H1 (cell line): ENCODE data around the gene TMCO2. TPM values are rescaled to one million over a fixed set of nuclear protein-coding genes. Genes with fewer than 3 reads are reported as not detected.

Source experiments
- CTCF ChIA-PET: fragments of 300-600 bp; sonication (Branson Sonifier 250); formaldehyde crosslinking; loops from one replicate; lab custom pipeline; 2021; ENCODE audit not compliant: partially characterized antibody; lab: Charles Lee
- POLR2A ChIA-PET: fragments of 300-600 bp; sonication (Branson Sonifier 250); formaldehyde crosslinking; loops from one replicate; lab custom pipeline; 2021; ENCODE audit warnings: inconsistent platforms; ENCODE audit not compliant: partially characterized antibody; lab: Charles Lee
- DNase-seq, 2 experiments: peaks; one replicate each; pipeline versions ENCODE4 v3.0.0 to v3.0.0-alpha.2; 2010 to 2022; ENCODE audit warnings: low spot score in 2 of 2, low read depth in 1 of 2, mixed read lengths in 1 of 2
- FAIRE-seq: peaks from 2 replicates; lab custom pipeline; 2011; peaks lifted over from hg19 to GRCh38; lab: Jason Lieb, UNC
- H2AFZ ChIP-seq: 2 replicates; pipeline ENCODE4 v1.8.1; 2012; ENCODE audit warnings: low read length, inconsistent platforms
- H2AK5ac ChIP-seq: 2 replicates; pipeline ENCODE4 v1.6.1; 2013; ENCODE audit warnings: low read depth, low read length
- H2BK120ac ChIP-seq: replicated peaks from 2 replicates; pipeline ENCODE3; 2013; ENCODE audit warnings: low read depth, low read length, inconsistent platforms
- H2BK12ac ChIP-seq: 2 replicates; pipeline ENCODE4 v1.6.1; 2013; ENCODE audit warnings: low read depth, low read length
- H2BK15ac ChIP-seq: 2 replicates; pipeline ENCODE4 v1.6.1; 2013; ENCODE audit warnings: low read length
- H2BK20ac ChIP-seq: 2 replicates; pipeline ENCODE4 v1.6.1; 2013; ENCODE audit warnings: low read length
- H2BK5ac ChIP-seq: 2 replicates; pipeline ENCODE4 v1.6.1; 2013; ENCODE audit warnings: low read depth, low read length
- H3K14ac ChIP-seq: 2 replicates; pipeline ENCODE4 v1.6.1; 2013; ENCODE audit warnings: inconsistent platforms; ENCODE audit not compliant: insufficient read length
- H3K18ac ChIP-seq: 2 replicates; pipeline ENCODE4 v1.6.1; 2013; ENCODE audit warnings: low read length; ENCODE audit errors: extremely low read depth
- H3K23ac ChIP-seq: 2 replicates; pipeline ENCODE4 v1.6.1; 2013; ENCODE audit warnings: inconsistent platforms; ENCODE audit not compliant: insufficient read length
- H3K23me2 ChIP-seq: 2 replicates; pipeline ENCODE4 v1.6.1; 2013; ENCODE audit warnings: low read depth, low read length
- H3K27ac ChIP-seq: 2 replicates; pipeline ENCODE4 v1.6.1; 2011; ENCODE audit warnings: low read depth, low read length, inconsistent platforms
- H3K27me3 ChIP-seq, 4 experiments: replicated peaks in 1 of 4; 1 replicate in 1 of 4; 2 replicates in 3 of 4; pipeline versions ENCODE4 v1.6.1 to v1.8.1; 2011 to 2013; ENCODE audit warnings: low read length in 3 of 4, mild to moderate bottlenecking in 3 of 4, inconsistent platforms in 2 of 4, mixed read lengths in 2 of 4, moderate library complexity in 1 of 4; ENCODE audit not compliant: control insufficient read depth in 3 of 4, insufficient read depth in 3 of 4; ENCODE audit errors: extremely low read depth in 1 of 4
- H3K36me3 ChIP-seq, 4 experiments: 2 replicates each; pipeline versions ENCODE4 v1.6.1 to v1.8.1; 2011 to 2013; ENCODE audit warnings: mild to moderate bottlenecking in 4 of 4, low read length in 3 of 4, moderate library complexity in 2 of 4, control low read depth in 1 of 4, inconsistent platforms in 1 of 4; ENCODE audit not compliant: insufficient read depth in 4 of 4, control insufficient read depth in 2 of 4
- H3K4ac ChIP-seq: replicated peaks from 2 replicates; pipeline ENCODE3; 2013; ENCODE audit warnings: low read length, low read depth, mixed read lengths, inconsistent platforms; ENCODE audit not compliant: insufficient read length
- H3K4me1 ChIP-seq, 4 experiments: replicated peaks in 1 of 4; 1 replicate in 1 of 4; 2 replicates in 3 of 4; pipeline versions ENCODE4 v1.6.1 to v1.8.1; 2011 to 2013; ENCODE audit warnings: low read length in 3 of 4, inconsistent platforms in 2 of 4, mixed read lengths in 1 of 4; ENCODE audit not compliant: insufficient read depth in 4 of 4, control insufficient read depth in 3 of 4
- H3K4me2 ChIP-seq, 2 experiments: 2 replicates each; pipeline versions ENCODE4 v1.6.1 to v1.8.1; 2011 to 2013; ENCODE audit warnings: low read depth in 2 of 2, low read length in 2 of 2, control low read depth in 1 of 2, inconsistent platforms in 1 of 2, mild to moderate bottlenecking in 1 of 2; ENCODE audit not compliant: insufficient read depth in 1 of 2
- H3K4me3 ChIP-seq, 4 experiments: fragments of 200-600, 300-600 bp in 1 of 4; sonication (generic), shearing (Covaris generic), sonication (Bioruptor Twin) in 1 of 4; 2 replicates each; pipeline versions ENCODE4 v1.5.1 to v1.8.1; 2011 to 2016; ENCODE audit warnings: low read length in 4 of 4, low read depth in 3 of 4, control low read depth in 2 of 4, inconsistent platforms in 2 of 4, mild to moderate bottlenecking in 2 of 4, mixed read lengths in 1 of 4, moderate library complexity in 1 of 4; ENCODE audit not compliant: insufficient read depth in 2 of 4; ENCODE audit errors: extremely low read depth in 1 of 4
- H3K56ac ChIP-seq: replicated peaks from 2 replicates; pipeline ENCODE3; 2013; ENCODE audit warnings: low read depth, mild to moderate bottlenecking, mixed read lengths, low read length, inconsistent platforms; ENCODE audit not compliant: insufficient read length
- H3K79me1 ChIP-seq: 2 replicates; pipeline ENCODE4 v1.6.1; 2013; ENCODE audit warnings: low read depth, low read length, control low read depth
- H3K79me2 ChIP-seq, 2 experiments: 2 replicates each; pipeline versions ENCODE4 v1.6.1 to v1.8.1; 2012 to 2013; ENCODE audit warnings: low read length in 2 of 2, mild to moderate bottlenecking in 2 of 2, inconsistent platforms in 1 of 2; ENCODE audit not compliant: insufficient read depth in 2 of 2, control insufficient read depth in 1 of 2
- H3K9ac ChIP-seq, 4 experiments: replicated peaks in 1 of 4; 1 replicate in 1 of 4; 2 replicates in 3 of 4; pipeline versions ENCODE4 v1.6.1 to v1.8.1; 2011 to 2013; ENCODE audit warnings: low read depth in 3 of 4, low read length in 3 of 4, control low read depth in 2 of 4, mild to moderate bottlenecking in 2 of 4, moderate library complexity in 2 of 4, inconsistent platforms in 1 of 4; ENCODE audit errors: extremely low read depth in 1 of 4
- H3K9me3 ChIP-seq, 2 experiments: 2 replicates each; pipeline versions ENCODE4 v1.6.1 to v1.8.1; 2012 to 2013; ENCODE audit warnings: mild to moderate bottlenecking in 2 of 2, moderate library complexity in 2 of 2, control low read depth in 1 of 2, inconsistent platforms in 1 of 2, low read depth in 1 of 2, low read length in 1 of 2, mixed read lengths in 1 of 2; ENCODE audit not compliant: insufficient read depth in 2 of 2
- H4K20me1 ChIP-seq, 2 experiments: replicated peaks in 1 of 2; 2 replicates each; pipeline versions ENCODE3 to v1.8.1; 2011 to 2013; ENCODE audit warnings: inconsistent platforms in 2 of 2, low read length in 2 of 2, mild to moderate bottlenecking in 1 of 2; ENCODE audit not compliant: insufficient read depth in 2 of 2, control insufficient read depth in 1 of 2
- H4K5ac ChIP-seq: 2 replicates; pipeline ENCODE4 v1.6.1; 2013; ENCODE audit warnings: low read length, low read depth, mixed read lengths, inconsistent platforms; ENCODE audit not compliant: insufficient read length
- H4K8ac ChIP-seq: 2 replicates; pipeline ENCODE4 v1.8.0; 2013; ENCODE audit warnings: mild to moderate bottlenecking, moderate library complexity, low read length, inconsistent platforms; ENCODE audit not compliant: insufficient read depth; ENCODE audit errors: extremely low read depth
- H4K91ac ChIP-seq: replicated peaks from 2 replicates; pipeline ENCODE3; 2013; ENCODE audit warnings: low read length, mixed read lengths, inconsistent platforms; ENCODE audit not compliant: insufficient read length
- BACH1 ChIP-seq: IDR thresholded peaks from 2 replicates; pipeline ENCODE4 v1.6.1; 2012; ENCODE audit warnings: low read length, improper control_type of control experiment
- CBX8 ChIP-seq: fragments of 300-800, 300-1000 bp; sonication (generic); IDR thresholded peaks from 2 replicates; pipeline ENCODE4 v1.7.1; 2016; ENCODE audit warnings: low read depth, low read length, borderline replicate concordance
- GABPA ChIP-seq: IDR thresholded peaks from 2 replicates; pipeline ENCODE4 v1.6.1; 2011; ENCODE audit warnings: mild to moderate bottlenecking, low read length, moderate library complexity, borderline replicate concordance; ENCODE audit not compliant: insufficient read depth
- JUN ChIP-seq: IDR thresholded peaks from 2 replicates; pipeline ENCODE4 v1.6.1; 2011; ENCODE audit warnings: low read depth, mild to moderate bottlenecking, improper control_type of control experiment, low read length
- KDM4A ChIP-seq: IDR thresholded peaks from one replicate; pipeline ENCODE4 v1.7.1; 2012; ENCODE audit warnings: low read depth, mild to moderate bottlenecking, moderate library complexity, low read length, inconsistent platforms; ENCODE audit not compliant: severe bottlenecking
- KDM5A ChIP-seq: fragments of 200-600 bp; IDR thresholded peaks from 2 replicates; pipeline ENCODE4 v1.7.1; 2012; ENCODE audit warnings: mild to moderate bottlenecking, low read length, inconsistent platforms, mixed read lengths
- NANOG ChIP-seq: IDR thresholded peaks from 2 replicates; pipeline ENCODE4 v1.6.1; 2011; ENCODE audit warnings: low read length, low read depth, mild to moderate bottlenecking, inconsistent platforms; ENCODE audit not compliant: insufficient read depth, poor library complexity, severe bottlenecking
- POLR2A ChIP-seq, 2 experiments: IDR thresholded peaks; 1 replicate in 1 of 2; 2 replicates in 1 of 2; pipeline ENCODE4 v1.6.1; 2011; ENCODE audit warnings: low read depth in 2 of 2, low read length in 2 of 2, mild to moderate bottlenecking in 2 of 2; ENCODE audit errors: control extremely low read depth in 1 of 2
- POLR2AphosphoS5 ChIP-seq: IDR thresholded peaks from 2 replicates; pipeline ENCODE4 v1.6.1; 2011; ENCODE audit warnings: low read depth, low read length
- RFX5 ChIP-seq: IDR thresholded peaks from 2 replicates; pipeline ENCODE4 v1.6.1; 2011; ENCODE audit warnings: low read depth, low read length, improper control_type of control experiment, borderline replicate concordance
- SP1 ChIP-seq: IDR thresholded peaks from 2 replicates; pipeline ENCODE4 v1.6.1; 2011; ENCODE audit warnings: low read depth, low read length
- TEAD4 ChIP-seq: IDR thresholded peaks from 2 replicates; pipeline ENCODE4 v1.6.1; 2012; ENCODE audit warnings: low read depth, low read length, inconsistent platforms, mixed read lengths
- YY1 ChIP-seq: IDR thresholded peaks from 2 replicates; pipeline ENCODE4 v1.6.1; 2011; ENCODE audit warnings: low read depth, mild to moderate bottlenecking, low read length
- WGBS, 2 experiments: shearing (Covaris generic) in 1 of 2; methylation state at CpG; one replicate each; pipeline versions ENCODE4 v1.1.6 to v1.1.7; 2013 to 2015; ENCODE audit warnings: low lambda C conversion rate in 2 of 2, mixed read lengths in 2 of 2, inconsistent platforms in 1 of 2, low coverage in 1 of 2, missing lambda C conversion rate in 1 of 2; ENCODE audit not compliant: insufficient replicate concordance in 2 of 2, insufficient coverage in 1 of 2, insufficient read length in 1 of 2; ENCODE audit errors: extremely low coverage in 1 of 2, missing lambda C conversion rate in 1 of 2; 5-methylcytosine and 5-hydroxymethylcytosine counted together
- polyA plus RNA-seq, 7 experiments: library from polyadenylated mRNA; depleted of rRNA in 3 of 7; stranded (reverse) in 5 of 7; unstranded in 2 of 7; fragments of >200 nt in 5 of 7; fragments of 200-250 nt in 2 of 7; gene quantifications; 1 replicate in 5 of 7; 2 replicates in 1 of 7; 4 replicates in 1 of 7; pipeline versions ENCODE4 v1.2.1 to v1.2.3, GENCODE V29; 2011 to 2013; ENCODE audit warnings: missing spikeins in 2 of 7, mixed read lengths in 2 of 7
- total RNA-seq: library from RNA; stranded (reverse); fragmentation: NEBNext Ultra II Directional; extraction: Animal tissue kit (Norgen Biotek cat#: 25700); gene quantifications from 2 replicates; pipeline ENCODE4 v1.2.1, GENCODE V29; 2021

Gene TMCO2
- total and polyA plus RNA-seq, 2 of the 8 experiments (the other 6 are each of a cell fraction or from before 2014, with no cell fraction given) = not detected

DNA sequence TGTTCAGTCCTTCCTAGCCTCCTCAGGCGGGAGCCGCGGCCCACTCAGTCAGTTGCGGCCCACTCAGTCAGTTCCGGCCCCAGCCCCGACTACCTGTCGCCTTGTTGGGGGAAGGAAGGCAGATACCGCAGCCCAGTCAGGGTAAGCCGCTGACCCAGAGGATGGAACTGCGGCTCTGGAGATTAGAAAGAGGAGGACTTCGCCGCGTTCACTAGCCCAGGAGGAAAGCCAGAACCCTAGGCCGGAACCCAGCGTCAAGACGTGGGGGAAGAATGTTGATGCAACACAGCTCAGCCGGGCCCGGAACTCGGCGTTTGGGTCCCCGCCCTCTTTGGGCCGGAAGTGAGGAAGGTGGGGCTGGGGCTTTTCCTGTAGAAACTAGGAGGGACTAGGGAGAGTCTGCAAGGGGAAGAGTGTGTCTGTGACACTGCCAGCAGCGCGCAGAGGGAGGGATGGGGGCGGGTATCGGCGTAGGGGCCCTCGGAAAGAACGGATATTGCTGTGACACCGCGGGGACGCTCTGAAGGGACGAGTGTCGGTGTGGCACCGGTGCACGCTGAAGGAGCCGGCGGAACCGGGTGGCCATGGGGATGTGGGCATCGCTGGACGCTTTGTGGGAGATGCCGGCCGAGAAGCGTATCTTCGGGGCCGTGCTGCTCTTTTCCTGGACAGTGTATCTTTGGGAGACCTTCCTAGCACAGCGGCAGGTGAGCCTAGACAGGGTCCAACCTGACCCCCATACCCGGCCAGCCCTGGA, 10.1 kb downstream of the TMCO2 start, which contains the start of gene ZMPSTE24:
TSS of gene ZMPSTE24 (plus strand) at position 549 of the 757 bp plus-strand sequence. CDS start at position 585, 36 bp downstream.
- FAIRE-seq (peak; percentile 7), DNase-seq (peak; percentile 88 to 94)
- Histone ChIP-seq H3K23ac (no peak within 1 kb of the TSS), H2BK12ac (peak within 1 kb of the TSS; percentile 40; the same call in 1 of the 2 replicates), H4K5ac (peak within 1 kb of the TSS; percentile 87), H3K56ac (peak within 1 kb of the TSS; percentile 83), H3K18ac (peak within 1 kb of the TSS; percentile 95), H3K27me3 (no peaks in the 10 kb centered on the region), H3K4me3 (peak within 1 kb of the TSS; percentile 90 to 99 (median 97)), H3K9ac (peak within 1 kb of the TSS; percentile 94 to 99 (median 96)), H3K4me2 (peak within 1 kb of the TSS; percentile 49 to 71), H3K79me1 (no peaks in the 10 kb centered on the region), H2AK5ac (no peak within 1 kb of the TSS), H3K36me3 (peaks cover 4 to 29% (median 19%) of the 10 kb centered on the region in 4 experiments; a peak in 6 of 8 replicates), H3K23me2 (no peaks in the 10 kb centered on the region), H2BK20ac (no peak within 1 kb of the TSS), H4K91ac (peak within 1 kb of the TSS; percentile 57), H3K79me2 (peaks cover 0 to 25% of the 10 kb centered on the region in 2 experiments; a peak in 2 of 4 replicates), H2BK120ac (no peak within 1 kb of the TSS), H2BK15ac (no peak within 1 kb of the TSS), H3K27ac (peak within 1 kb of the TSS; percentile 88), H3K9me3 (no peaks in the 10 kb centered on the region), H2AFZ (peak within 1 kb of the TSS; percentile 97), H3K14ac (no peak within 1 kb of the TSS), H2BK5ac (peak within 1 kb of the TSS; percentile 91), H4K8ac (peak within 1 kb of the TSS; percentile 100), H4K20me1 (peaks cover 0 to 1% of the 10 kb centered on the region in 2 experiments), H3K4ac (no peak within 1 kb of the TSS), H3K4me1 (no peaks in the 10 kb centered on the region; a peak in 1 of 7 replicates)
- ChIA-PET POLR2A (interaction anchor here (0.6 to 2.4 kb wide), 19 partner anchors 9 to 219 kb away, joined by 3 to 7 read pairs (median 4); partner anchors contain the start of genes CAP1, RLF, TMCO2 and ZFP69B), CTCF (interaction anchor here (1.0 to 3.1 kb wide), 4 partner anchors 24 to 81 kb away, joined by 3 to 13 read pairs (median 3); no protein-coding TSS in a partner anchor)
- 3% methylated on average over 32 of the region's 48 CpGs; no CpG with 5 or more reads in 1 of the 2 experiments for WGBS, 2 experiments
- TF ChIP-seq GABPA (peak; percentile 95), YY1 (peak; percentile 74), KDM4A (peak; percentile 69), POLR2A (IDR thresholded peaks at IDR 0.05; ENCODE audit: control extremely low read depth in 1 of 2, low read depth in 2 of 2, low read length in 2 of 2) (peak; percentile 64 to 93), KDM5A (peak; percentile 82), NANOG (peak; percentile 38), POLR2AphosphoS5 (peak; percentile 87), JUN (no peak), TEAD4 (no peak), SP1 (peak; percentile 83), RFX5 (no peak), CBX8 (no peak), BACH1 (no peak)
